Activated naive CD4-positive, alpha-beta T cell (primary cell): Measurements from ENCODE around the gene CEBPA.

Experiments
- DNase-seq, 4 experiments: peaks; one replicate each; lab custom pipeline; 2025; lab: John Stamatoyannopoulos, UW

CEBPA gene

GRCh38 chr19:33286899-33287298, 15.4 kb downstream of the CEBPA start:
- no peak for DNase-seq

GRCh38 chr19:33285441-33285927, 16.9 kb downstream of the CEBPA start:
- no peak for DNase-seq

GRCh38 chr19:33284756-33285155, 17.6 kb downstream of the CEBPA start:
- no peak for DNase-seq

DNA sequence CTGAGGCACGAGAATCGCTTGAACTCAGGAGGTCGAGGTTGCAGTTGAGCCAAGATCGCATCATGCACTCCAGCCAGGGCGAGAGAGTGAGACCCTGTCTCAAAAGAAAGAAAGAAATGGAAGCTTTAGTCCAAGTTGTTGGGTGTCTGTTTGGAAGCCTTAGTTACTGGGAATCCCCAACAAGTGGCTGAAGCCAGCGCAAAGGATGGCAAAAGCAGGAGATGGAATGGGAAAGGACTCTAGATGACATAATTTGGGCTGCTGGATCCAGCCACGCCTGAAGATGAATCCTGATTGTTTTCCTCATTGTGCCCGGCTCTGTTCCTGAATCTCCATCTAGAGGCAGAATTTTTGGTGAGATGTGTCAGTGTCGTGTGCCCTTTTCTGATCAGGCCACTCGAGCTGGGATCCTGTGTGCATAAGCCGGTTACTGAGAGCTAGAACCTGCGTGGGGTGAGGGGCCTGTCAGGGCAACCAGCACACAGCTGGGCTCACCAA, 18.1 kb downstream of the CEBPA start:
- no peak for DNase-seq

- no peak for DNase-seq
Observed at GRCh38 chr19:33283589-33283988, 18.7 kb downstream of the CEBPA start.

DNA sequence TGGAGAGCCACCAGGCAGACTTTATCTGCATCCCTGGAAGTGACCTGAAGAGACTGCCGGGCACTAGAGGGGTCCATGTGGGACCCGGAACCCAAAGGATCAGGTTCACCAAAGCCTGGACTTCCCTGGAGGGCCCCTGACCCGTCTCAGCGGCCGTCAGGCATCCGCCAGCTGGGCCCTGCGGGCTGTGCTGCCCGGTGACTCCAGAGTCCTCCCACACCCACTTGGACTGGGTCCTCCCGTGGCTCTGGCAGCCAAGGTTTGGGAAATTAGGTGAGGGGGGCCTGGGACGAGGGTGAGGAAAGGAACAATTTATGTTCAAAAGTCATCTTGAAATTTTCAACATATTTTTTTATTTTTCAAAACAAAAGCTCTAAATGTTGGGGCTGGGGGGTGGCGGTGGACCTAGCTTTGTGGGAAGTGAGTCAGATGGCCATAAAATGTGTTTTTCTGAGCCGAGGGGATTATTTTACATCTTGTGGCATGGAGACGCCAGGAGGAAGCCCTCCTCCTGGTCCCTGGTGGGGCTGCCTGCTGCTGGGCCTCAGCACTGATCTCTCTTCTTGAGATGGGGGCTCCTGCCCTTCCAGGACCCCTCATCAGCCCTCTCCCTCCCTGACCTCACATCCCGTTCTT, 20.2 kb downstream of the CEBPA start:
- DNase-seq: no peak

DNA sequence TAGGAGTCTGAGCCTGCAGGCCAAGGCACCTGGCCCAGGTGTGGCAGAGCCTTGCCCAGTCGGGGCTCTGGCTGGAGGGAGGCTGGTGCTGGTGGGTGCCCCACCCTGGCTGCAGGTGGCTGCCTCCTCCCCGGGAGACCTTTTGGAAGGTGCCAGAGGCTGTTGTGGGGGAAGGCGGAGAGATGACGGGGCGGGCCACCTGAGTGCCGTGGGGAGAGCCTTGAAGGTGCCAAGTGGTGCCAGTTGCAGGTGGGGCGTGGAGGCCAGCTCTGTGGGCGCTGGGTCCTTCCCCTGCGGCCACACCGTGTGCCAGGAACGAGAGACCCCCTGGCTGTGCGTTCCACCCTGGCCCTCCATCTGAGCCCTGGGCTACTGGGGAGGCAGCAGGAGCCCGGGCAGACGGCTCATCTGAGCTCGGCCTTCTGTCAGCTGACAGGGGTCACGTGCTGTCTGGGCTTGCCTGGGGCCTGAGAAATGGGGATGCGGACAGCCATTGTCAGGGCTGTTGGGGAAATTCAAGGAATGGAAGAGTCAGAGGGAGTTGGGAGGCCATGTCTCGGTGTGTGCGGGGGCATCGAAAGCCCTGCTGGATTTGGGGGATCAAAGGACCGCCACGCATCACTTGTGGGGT, 20.9 kb downstream of the CEBPA start:
- DNase-seq: no peak

DNA sequence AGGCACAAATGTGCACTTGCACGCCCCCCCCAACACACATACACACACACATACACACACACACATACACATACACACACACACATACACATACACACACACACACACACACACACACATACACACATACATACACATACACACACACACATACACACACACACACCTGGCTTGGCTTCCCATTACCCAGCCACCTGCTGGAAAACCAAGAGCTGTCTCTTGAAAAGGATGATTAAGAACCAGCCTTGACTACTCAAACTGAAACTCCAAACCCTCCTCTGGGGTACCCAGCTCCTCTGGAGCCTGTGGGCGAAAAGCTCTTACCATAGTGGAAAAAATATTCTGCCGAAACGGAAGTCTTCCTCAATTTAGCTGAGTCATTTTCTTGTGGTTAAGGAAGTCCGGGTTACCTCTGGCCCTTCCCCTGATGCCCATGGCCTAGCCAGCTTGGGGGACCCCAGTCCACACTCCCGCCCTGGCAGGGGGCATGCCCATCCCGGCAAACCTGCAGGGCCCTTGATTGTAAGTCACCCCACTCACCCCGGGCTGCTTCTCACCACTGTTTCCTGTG, 21.9 kb downstream of the CEBPA start:
- DNase-seq: no peak

- DNase-seq: no peak
Observed at GRCh38 chr19:33279430-33280350, 22.6 kb downstream of the CEBPA start.

DNA sequence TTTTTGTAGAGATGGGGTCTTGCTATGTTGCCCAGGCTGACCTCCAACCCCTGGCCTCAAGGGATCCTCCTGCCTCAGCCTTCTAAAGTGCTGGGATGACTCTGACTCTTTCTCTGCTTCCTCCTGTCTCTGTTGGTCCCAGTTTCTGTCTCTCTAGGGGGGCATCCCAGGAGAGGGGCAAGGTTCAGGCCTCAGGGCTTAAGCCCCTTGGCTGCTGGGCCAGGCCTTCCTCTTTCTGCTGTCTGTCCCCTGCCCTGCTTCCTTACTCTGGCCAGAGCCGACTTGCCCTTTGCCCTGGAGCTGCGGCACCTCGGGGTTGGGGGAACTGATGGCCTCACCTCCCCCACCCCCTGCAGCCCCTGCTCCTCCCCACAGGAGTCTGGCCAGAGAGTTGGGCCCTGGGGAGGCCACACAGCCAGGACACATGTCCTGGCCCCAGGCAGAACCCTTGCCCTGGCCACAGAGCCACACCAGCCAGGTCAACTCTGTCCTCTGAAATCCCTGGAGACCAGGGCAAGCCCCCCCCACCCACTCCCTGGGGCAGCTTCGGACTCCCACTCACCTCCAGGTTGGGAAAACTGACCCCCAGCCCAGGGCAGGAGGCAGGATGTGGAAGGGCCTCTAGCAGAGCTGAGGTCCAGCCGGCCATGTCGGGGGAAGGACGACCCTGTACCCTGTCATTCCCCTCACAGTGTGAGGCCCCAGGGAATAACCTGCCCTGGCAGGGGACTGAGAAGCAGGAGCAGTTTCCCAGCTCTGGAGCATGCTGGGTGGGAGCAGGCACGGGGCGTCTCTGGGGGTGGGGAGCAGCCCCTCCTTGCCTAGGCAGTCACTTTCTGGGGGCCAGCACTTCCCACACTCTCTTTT, 23.7 kb downstream of the CEBPA start:
- no peak for DNase-seq

DNA sequence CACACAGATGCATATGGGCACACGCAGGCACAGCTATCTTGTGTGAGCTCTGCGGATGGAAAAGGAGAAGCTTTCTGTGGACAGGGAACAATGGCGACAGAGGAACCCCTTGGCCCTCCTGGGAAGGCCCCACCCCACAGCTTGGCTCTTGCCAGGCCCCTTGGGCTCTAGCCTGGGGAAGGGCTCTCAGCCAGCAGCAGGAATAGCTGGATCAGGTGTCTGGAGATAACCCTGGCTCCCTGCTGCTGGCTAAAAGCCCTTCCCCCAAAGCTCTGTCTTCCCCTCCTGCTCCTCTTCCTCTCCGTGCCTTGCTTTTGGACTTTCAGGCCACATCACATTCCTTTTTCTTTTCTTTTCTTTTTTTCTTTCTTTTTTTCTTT, 24.3 kb downstream of the CEBPA start:
- no peak for DNase-seq

GRCh38 chr19:33277434-33277833, 24.9 kb downstream of the CEBPA start:
- DNase-seq: no peak

DNA sequence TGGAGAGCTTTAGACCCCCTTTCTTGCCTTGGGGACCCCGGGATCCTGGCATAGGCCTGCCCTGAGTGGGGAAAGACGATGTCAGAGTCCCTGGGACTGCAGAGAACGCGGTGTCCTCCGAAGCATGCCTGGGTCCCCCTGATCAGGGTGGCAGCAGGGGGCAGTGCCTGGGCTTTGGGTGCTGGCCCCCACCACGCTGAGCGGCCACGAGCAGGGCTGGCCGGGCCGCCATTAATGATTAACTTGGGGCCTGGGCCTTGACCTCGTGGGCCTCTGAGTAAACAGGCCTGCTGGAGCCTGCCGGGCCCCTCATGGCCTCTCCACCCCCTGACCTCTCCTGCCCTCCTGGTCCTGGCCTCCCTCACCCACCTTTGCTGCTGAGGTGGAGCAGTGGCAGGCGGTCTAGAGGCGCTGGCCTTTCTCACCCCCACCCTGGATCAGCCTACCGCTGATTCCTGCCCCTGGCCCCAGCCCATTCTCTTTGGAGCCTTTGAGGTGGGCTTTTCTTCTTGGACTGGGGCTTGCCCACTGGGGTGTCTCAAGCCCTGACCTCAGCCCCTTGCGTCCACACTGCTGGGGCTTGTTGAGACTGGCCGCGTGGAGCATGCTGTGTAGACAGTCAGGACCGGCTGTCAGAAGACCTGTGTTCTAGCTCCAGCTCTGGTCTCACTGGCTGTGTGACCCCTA, 26.3 kb downstream of the CEBPA start:
- no peak for DNase-seq

GRCh38 chr19:33275559-33275932, 26.8 kb downstream of the CEBPA start:
- no peak for DNase-seq

- no peak for DNase-seq
Observed at GRCh38 chr19:33274663-33275558, 27.4 kb downstream of the CEBPA start.

- no peak for DNase-seq
Observed at GRCh38 chr19:33273881-33274662, 28.3 kb downstream of the CEBPA start.

DNA sequence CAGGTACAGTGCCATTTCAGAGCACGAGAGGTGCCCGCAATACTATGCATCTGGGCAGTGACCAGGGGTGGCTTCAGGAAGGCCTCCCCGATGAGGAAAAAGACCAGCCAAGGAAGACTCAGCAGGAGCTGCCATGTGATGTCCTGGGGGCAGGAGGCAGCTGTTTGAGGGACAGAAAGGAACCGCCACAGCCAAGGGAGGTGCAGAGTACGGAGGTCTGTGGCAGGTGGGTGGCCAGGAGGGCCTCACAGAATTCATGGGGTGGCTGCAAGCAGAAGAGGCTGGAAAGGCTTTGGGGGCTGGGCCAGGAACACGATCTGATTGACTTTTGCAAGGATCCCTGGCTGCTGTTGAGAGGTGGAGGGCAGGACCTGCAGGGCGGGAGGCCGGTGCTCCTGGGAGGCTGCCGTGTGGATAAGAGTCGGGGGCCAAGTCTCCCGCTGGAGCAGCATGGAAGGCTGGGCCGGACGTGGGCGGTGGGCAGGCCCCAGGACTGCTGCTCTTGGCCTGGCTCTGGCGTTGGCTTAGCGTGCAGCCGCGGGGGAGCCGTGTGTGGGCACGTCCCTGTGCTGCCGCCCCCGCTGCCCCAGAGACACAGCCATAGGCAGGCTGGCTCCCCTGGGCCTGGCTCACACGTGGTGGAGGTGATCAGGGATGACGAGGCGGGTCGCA, 29.1 kb downstream of the CEBPA start:
- DNase-seq: no peak

DNA sequence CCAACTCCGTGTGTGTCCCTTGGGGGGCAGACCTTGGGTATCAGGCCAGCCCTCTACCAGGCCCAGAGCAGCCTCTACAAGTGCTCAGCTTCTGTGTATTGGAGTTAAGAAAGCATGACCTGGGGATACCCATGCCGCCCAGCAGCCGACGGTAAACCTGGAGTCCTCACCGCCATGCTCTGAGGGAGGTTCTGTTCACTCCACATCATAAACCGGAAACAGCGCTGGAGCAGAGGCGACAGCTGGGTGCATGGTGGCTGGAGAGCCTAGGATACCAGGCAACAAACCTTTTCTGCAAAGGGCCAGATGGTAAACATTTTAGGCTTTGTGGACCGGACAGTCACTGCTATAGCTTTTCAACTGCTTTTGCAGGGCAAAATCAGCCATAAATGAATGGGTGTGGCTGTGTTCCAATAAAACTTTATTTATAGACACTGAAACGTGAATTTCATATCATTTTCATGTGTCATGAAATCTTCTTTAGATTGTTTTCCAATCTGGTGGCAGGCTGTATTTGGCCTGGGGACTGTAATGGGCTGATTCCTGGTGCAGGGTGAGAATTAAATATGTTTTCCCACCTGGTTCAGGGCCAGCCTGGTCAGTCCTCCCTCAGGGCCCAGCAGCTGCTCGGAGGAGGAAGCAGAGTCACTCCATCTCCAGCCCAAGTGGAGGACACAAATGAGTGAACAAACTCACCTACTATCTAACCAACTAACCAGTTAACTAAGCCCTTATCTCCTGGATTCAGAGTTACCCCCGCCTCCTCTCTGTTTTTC, 30.9 kb downstream of the CEBPA start:
- DNase-seq: no peak
